GM23338 (cell line): ENCODE data around the gene POLK.

Source experiments
- TF ChIP-seq, protein P1 (sequence below): IDR thresholded peaks from 2 replicates; pipeline ENCODE4 v1.6.1; 2016; ENCODE audit warnings: antibody characterized with exemption
- TF ChIP-seq, protein P2 (sequence below), 2 experiments: fragments of 200-600 bp in 1 of 2; sonication (generic) in 1 of 2; conservative IDR thresholded peaks; 2 replicates each; pipeline versions ENCODE4 v1.5.1 to v1.6.1; 2016 to 2017; ENCODE audit warnings: antibody characterized with exemption in 2 of 2, low read depth in 2 of 2, mild to moderate bottlenecking in 2 of 2, moderate library complexity in 1 of 2

DNA sequence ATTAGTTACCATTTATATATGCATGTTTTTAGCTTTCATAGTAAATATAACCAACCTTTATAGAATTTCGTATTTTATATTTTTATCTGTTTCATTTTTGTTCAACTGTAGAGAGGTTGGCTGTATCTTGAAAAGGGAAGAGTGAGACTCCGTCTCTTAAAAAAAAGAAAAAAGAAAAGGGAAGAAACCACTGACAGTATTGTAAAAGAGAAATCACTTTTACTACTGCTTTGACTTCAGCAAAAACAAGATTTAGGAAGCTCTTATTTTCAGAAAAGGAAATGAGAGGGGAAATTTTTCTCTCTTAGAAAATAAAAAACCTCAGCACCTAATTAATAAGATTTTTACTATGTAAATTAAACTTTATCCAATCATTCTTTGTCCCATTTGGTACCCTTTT is 14.4 kb downstream of the POLK start:
- TF ChIP-seq, protein P1, sequence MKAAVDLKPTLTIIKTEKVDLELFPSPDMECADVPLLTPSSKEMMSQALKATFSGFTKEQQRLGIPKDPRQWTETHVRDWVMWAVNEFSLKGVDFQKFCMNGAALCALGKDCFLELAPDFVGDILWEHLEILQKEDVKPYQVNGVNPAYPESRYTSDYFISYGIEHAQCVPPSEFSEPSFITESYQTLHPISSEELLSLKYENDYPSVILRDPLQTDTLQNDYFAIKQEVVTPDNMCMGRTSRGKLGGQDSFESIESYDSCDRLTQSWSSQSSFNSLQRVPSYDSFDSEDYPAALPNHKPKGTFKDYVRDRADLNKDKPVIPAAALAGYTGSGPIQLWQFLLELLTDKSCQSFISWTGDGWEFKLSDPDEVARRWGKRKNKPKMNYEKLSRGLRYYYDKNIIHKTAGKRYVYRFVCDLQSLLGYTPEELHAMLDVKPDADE: no peak
- TF ChIP-seq, protein P2, sequence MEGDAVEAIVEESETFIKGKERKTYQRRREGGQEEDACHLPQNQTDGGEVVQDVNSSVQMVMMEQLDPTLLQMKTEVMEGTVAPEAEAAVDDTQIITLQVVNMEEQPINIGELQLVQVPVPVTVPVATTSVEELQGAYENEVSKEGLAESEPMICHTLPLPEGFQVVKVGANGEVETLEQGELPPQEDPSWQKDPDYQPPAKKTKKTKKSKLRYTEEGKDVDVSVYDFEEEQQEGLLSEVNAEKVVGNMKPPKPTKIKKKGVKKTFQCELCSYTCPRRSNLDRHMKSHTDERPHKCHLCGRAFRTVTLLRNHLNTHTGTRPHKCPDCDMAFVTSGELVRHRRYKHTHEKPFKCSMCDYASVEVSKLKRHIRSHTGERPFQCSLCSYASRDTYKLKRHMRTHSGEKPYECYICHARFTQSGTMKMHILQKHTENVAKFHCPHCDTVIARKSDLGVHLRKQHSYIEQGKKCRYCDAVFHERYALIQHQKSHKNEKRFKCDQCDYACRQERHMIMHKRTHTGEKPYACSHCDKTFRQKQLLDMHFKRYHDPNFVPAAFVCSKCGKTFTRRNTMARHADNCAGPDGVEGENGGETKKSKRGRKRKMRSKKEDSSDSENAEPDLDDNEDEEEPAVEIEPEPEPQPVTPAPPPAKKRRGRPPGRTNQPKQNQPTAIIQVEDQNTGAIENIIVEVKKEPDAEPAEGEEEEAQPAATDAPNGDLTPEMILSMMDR (conservative IDR thresholded peaks at IDR 0.05; ENCODE audit: low read depth in 2 of 2): no peak
